NCI-H510A (cell line): ENCODE measurements around the gene KRT10.
A peak's percentile ranks its signal among the peaks of the same experiment; 100 is the strongest.

Experiments
- DNase-seq: peaks from one replicate; lab custom pipeline; 2025; lab: John Stamatoyannopoulos, UW

Gene KRT10

GRCh38 chr17:40803617-40804082, 18.8 kb downstream of the KRT10 start:
- DNase-seq: peak; percentile 69

GRCh38 chr17:40801157-40801556, 21.3 kb downstream of the KRT10 start:
- DNase-seq: no peak

GRCh38 chr17:40800381-40800780, 22.0 kb downstream of the KRT10 start:
- DNase-seq: no peak

- no peak for DNase-seq
Measured at GRCh38 chr17:40799859-40800258, 22.6 kb downstream of the KRT10 start, which contains the start of gene KRT28. KRT28 (minus strand) TSS chr17:40799959; CDS start chr17:40799893, 66 bp downstream.

GRCh38 chr17:40796846-40797245, 25.6 kb downstream of the KRT10 start:
- no peak for DNase-seq

GRCh38 chr17:40795019-40795667, 27.3 kb downstream of the KRT10 start:
- DNase-seq: no peak

GRCh38 chr17:40794466-40794865, 27.9 kb downstream of the KRT10 start:
- DNase-seq: no peak

- peak; percentile 45 for DNase-seq
Measured at GRCh38 chr17:40793832-40794231, 28.6 kb downstream of the KRT10 start.

- DNase-seq: no peak
Measured at GRCh38 chr17:40791787-40792436, 30.5 kb downstream of the KRT10 start.

- DNase-seq: no peak
Measured at GRCh38 chr17:40791111-40791510, 31.3 kb downstream of the KRT10 start.

GRCh38 chr17:40782450-40782849, 40.0 kb downstream of the KRT10 start, which contains the start of gene KRT27:
KRT27 (minus strand) TSS chr17:40782550; CDS start chr17:40782493, 57 bp downstream.
- no peak for DNase-seq

- DNase-seq: peak; percentile 41
Measured at GRCh38 chr17:40779181-40779909, 43.1 kb downstream of the KRT10 start.

- no peak for DNase-seq
Measured at GRCh38 chr17:40778461-40778860, 44.0 kb downstream of the KRT10 start.

GRCh38 chr17:40777971-40778370, 44.4 kb downstream of the KRT10 start:
- DNase-seq: no peak

- no peak for DNase-seq
Measured at GRCh38 chr17:40777459-40777858, 45.0 kb downstream of the KRT10 start.

GRCh38 chr17:40775945-40776344, 46.5 kb downstream of the KRT10 start:
- DNase-seq: no peak

GRCh38 chr17:40772101-40772500, 50.3 kb downstream of the KRT10 start, which contains the start of gene KRT26:
KRT26 (minus strand) TSS chr17:40772201; CDS start chr17:40772113, 88 bp downstream.
- DNase-seq: no peak
